BJ (cell line): ENCODE results near the gene TFF1. TPM values are rescaled to one million over a fixed set of nuclear protein-coding genes. Genes with fewer than 3 reads are reported as not detected.

ENCODE experiments used
- CTCF ChIA-PET: fragments of 350-600 bp; formaldehyde crosslinking; extraction: SDS; loops from one replicate; lab custom pipeline; 2021; ENCODE audit warnings: antibody characterized with exemption, inconsistent platforms; lab: Yijun Ruan, JAX
- POLR2A ChIA-PET: fragments of 300-600 bp; sonication (Branson Sonifier 250); formaldehyde crosslinking; extraction: SDS; loops from one replicate; lab custom pipeline; 2021; ENCODE audit warnings: antibody characterized with exemption; lab: Charles Lee
- DNase-seq: peaks from one replicate; pipeline ENCODE4 v3.0.0-alpha.2; 2011; ENCODE audit warnings: low read depth
- H3K27me3 ChIP-seq: 2 replicates; pipeline ENCODE4 v1.6.0; 2011; ENCODE audit warnings: low read length; ENCODE audit not compliant: control insufficient read depth, insufficient read depth
- H3K36me3 ChIP-seq: 2 replicates; pipeline ENCODE4 v1.5.1; 2011; ENCODE audit warnings: low read length; ENCODE audit not compliant: control insufficient read depth, insufficient read depth
- H3K4me3 ChIP-seq: 2 replicates; pipeline ENCODE4 v1.5.1; 2011; ENCODE audit warnings: low read depth, mild to moderate bottlenecking, control low read depth, low read length
- polyA plus RNA-seq: library from polyadenylated mRNA; depleted of rRNA; stranded (reverse); fragments of >200 nt; gene quantifications from 2 replicates; pipeline ENCODE4 v1.2.3, GENCODE V29; 2011
- TF ChIP-seq, protein P1 (sequence below): IDR thresholded peaks from 2 replicates; pipeline ENCODE4 v1.5.1; 2011; ENCODE audit warnings: low read depth, mild to moderate bottlenecking, control low read depth, inconsistent platforms, low read length, moderate library complexity; ENCODE audit not compliant: insufficient read depth

The TFF1 gene
- polyA plus RNA-seq, 1 experiment: not detected

- CTCF ChIA-PET: interaction anchor here (1.0 to 1.1 kb wide), 2 partner anchors 8 to 194 kb away, joined by 3 to 4 read pairs; no protein-coding TSS in a partner anchor
- H3K27me3 ChIP-seq: peaks cover 2% of the 10 kb centered on the region
- no peak for DNase-seq
- TF ChIP-seq, protein P1, sequence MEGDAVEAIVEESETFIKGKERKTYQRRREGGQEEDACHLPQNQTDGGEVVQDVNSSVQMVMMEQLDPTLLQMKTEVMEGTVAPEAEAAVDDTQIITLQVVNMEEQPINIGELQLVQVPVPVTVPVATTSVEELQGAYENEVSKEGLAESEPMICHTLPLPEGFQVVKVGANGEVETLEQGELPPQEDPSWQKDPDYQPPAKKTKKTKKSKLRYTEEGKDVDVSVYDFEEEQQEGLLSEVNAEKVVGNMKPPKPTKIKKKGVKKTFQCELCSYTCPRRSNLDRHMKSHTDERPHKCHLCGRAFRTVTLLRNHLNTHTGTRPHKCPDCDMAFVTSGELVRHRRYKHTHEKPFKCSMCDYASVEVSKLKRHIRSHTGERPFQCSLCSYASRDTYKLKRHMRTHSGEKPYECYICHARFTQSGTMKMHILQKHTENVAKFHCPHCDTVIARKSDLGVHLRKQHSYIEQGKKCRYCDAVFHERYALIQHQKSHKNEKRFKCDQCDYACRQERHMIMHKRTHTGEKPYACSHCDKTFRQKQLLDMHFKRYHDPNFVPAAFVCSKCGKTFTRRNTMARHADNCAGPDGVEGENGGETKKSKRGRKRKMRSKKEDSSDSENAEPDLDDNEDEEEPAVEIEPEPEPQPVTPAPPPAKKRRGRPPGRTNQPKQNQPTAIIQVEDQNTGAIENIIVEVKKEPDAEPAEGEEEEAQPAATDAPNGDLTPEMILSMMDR: no peak
- H3K4me3 ChIP-seq: no peak overlapping the region
- H3K36me3 ChIP-seq: no peaks in the 10 kb centered on the region
- POLR2A ChIA-PET: no interaction called here
These were observed 27.3 kb downstream of the TFF1 start for GRCh38 chr21:42338729-42339715.

DNA sequence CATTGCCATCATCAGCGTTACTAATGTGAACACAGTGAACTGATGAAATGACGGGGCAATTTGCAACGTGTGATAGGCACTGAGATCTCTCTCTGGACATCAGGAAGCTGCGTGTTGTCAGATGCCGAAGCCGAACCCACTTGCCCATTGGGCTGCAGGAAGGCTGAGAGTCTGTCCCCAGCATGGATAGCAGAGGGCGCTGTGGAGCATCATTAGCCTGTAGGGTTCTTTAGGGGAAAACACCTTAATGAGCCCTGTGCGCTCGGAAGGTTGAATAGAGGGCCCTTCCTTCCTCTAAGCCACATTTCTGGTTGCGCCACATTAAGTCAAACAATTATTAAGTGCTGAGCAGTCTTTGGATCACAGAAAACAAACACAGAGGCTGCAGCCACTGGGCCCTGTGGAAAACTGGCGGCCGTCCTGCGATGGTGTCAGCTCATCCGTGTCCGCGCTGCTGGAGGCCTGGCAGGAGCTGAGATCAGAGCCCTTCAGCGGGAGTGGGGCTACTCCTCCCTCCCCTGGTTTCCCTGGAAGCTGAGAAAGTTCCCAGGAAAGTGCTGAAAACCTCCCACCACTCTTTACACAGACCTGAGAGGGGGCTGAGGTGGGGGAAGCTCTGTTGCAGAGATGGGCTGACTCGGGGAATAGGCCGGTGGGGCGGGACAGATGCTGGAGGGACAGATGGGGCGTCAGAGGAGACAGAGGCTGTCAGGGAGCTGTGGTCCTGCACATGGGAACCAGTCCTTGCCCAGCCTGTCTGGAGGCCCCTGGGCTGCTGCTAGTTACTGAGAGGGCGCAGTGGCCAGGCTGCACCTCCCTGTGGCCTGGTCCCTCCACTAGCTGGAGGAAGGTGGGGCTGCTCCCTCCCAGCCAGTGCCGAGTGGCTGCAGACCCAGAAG is 28.3 kb downstream of the TFF1 start:
- DNase-seq: no peak
- Histone ChIP-seq H3K36me3 (no peaks in the 10 kb centered on the region), H3K27me3 (peaks cover 2% of the 10 kb centered on the region), H3K4me3 (no peak overlapping the region)
- ChIA-PET POLR2A (no interaction called here), CTCF (interaction anchor here (1.0 to 1.1 kb wide), 2 partner anchors 9 to 193 kb away, joined by 3 to 4 read pairs; no protein-coding TSS in a partner anchor)
- TF ChIP-seq, protein P1: peak; percentile 41

DNA sequence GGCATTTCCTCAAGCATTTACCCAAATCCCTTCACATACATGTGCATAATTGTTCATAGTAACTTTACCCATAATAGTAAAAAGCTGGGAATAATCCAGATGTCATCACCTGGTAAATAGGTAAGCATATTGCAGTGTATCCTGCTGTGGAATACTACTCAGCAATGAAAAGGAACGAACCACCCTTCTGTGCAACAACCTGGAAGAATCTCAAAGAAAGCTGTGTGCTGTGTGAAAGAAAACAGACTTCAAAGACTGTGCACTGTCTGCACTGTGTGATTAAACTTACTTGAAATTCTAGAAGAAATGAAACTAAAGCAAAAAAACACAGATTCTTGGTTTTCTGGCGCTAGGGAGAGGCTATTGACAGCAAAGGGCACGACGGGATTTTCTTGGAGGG is 29.1 kb downstream of the TFF1 start:
- Histone ChIP-seq H3K4me3 (no peak overlapping the region), H3K27me3 (peaks cover 2% of the 10 kb centered on the region), H3K36me3 (no peaks in the 10 kb centered on the region)
- ChIA-PET POLR2A (interaction anchor here (0.7 kb wide), 1 partner anchor 574 kb away, joined by 4 read pairs; no protein-coding TSS in a partner anchor), CTCF (no interaction called here)
- TF ChIP-seq, protein P1: no peak
- no peak for DNase-seq

GRCh38 chr21:42336054-42336453 is 30.3 kb downstream of the TFF1 start:
- TF ChIP-seq, protein P1: no peak
- Histone ChIP-seq H3K27me3 (peaks cover 2% of the 10 kb centered on the region), H3K4me3 (no peak overlapping the region), H3K36me3 (no peaks in the 10 kb centered on the region)
- ChIA-PET POLR2A (no interaction called here), CTCF (no interaction called here)
- no peak for DNase-seq
